Keratinocyte (primary cell): ENCODE data around the gene BEST1.

ENCODE experiments used
- EZH2 ChIP-seq: IDR thresholded peaks from one replicate; pipeline ENCODE4 v1.6.1; 2012; ENCODE audit warnings: inconsistent platforms, mild to moderate bottlenecking, low read length, moderate library complexity
- TF ChIP-seq, protein P1 (sequence below), 3 experiments: IDR thresholded peaks in 1 of 3; conservative IDR thresholded peaks in 1 of 3; optimal IDR thresholded peaks in 1 of 3; 2 replicates in 2 of 3; 3 replicates in 1 of 3; pipeline versions ENCODE3 to v1.5.1; 2011; ENCODE audit warnings: low read length in 3 of 3, mild to moderate bottlenecking in 3 of 3, moderate library complexity in 2 of 3, control low read depth in 1 of 3, inconsistent platforms in 1 of 3; ENCODE audit not compliant: insufficient read depth in 2 of 3; ENCODE audit errors: extremely low read depth in 1 of 3

- TF ChIP-seq EZH2, result no peak
- TF ChIP-seq, protein P1, sequence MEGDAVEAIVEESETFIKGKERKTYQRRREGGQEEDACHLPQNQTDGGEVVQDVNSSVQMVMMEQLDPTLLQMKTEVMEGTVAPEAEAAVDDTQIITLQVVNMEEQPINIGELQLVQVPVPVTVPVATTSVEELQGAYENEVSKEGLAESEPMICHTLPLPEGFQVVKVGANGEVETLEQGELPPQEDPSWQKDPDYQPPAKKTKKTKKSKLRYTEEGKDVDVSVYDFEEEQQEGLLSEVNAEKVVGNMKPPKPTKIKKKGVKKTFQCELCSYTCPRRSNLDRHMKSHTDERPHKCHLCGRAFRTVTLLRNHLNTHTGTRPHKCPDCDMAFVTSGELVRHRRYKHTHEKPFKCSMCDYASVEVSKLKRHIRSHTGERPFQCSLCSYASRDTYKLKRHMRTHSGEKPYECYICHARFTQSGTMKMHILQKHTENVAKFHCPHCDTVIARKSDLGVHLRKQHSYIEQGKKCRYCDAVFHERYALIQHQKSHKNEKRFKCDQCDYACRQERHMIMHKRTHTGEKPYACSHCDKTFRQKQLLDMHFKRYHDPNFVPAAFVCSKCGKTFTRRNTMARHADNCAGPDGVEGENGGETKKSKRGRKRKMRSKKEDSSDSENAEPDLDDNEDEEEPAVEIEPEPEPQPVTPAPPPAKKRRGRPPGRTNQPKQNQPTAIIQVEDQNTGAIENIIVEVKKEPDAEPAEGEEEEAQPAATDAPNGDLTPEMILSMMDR (optimal IDR thresholded peaks at IDR 0.05 in 1 of 3, IDR thresholded peaks at IDR 0.05 in 1 of 3, conservative IDR thresholded peaks at IDR 0.05 in 1 of 3; ENCODE audit: extremely low read depth in 1 of 3, insufficient read depth in 2 of 3, low read length in 3 of 3), result no peak
These were observed 12.3 kb downstream of the BEST1 start for GRCh38 chr11:61962213-61963015.
